SHP77 treated with DMSO at 0.1 percent for 48 hours (cell line): ENCODE data around the gene FRMD5.
"Not testable (repeated sequence)": the region's sequence is repeated elsewhere in the genome, so short reads cannot be mapped to it uniquely, and the experiment has no call there.

Experiments used
- DNase-seq: peaks from one replicate; lab custom pipeline; 2025; lab: John Stamatoyannopoulos, UW

Gene FRMD5

DNA sequence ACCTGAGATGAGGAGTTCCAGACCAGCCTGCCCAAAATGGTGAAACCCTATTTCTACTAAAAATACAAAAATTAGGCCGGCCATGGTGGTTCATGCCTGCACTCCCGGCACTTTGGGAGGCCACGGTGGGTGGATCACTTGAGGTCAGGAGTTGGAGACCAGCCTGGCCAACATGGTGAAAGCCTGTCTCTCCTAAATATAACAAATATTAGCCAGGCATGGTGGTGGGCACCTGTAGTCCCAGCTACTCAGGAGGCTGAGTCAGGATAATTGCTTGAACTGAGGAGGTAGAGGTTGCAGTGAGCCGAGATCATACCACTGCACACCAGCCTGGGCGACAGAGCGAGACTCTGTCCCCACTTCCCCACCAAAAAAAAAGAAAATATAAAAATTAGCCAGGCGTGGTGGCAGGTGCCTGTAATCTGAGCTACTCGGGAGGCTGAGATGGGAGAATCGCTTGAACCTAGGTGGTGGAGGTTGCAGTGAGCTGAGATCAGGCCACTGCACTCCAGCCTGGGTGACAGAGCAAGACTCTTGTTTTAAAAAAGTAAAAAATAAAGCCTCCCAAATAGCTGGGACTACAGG lies 364.3 kb downstream of the FRMD5 start:
- not testable (repeated sequence) for DNase-seq

DNA sequence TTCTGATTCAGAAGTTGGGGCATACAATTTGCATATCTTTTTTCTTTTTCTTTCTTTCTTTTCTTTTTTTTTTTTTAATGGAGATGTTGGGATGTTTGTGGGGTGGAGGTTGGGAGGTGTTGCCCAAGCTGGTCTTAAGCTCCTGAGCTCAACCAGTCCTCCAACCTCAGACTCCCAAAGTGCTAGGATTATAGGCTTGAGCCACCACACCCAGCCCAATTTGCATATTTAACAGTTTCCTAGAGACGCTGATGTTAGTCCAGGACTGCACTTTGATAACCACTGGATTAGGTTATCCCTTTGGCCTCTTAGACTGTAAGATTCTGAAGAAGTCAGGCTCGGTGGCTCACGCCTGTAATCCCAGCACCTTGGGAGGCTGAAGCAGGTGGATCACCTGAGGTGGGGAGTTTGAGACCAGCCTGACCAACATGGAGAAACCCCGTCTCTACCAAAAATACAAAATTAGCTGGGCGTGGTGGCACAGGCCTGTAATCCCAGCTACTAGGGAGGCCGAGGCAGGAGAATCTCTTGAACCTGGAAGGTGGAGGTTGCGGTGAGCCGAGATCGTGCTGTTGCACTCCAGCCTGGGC lies 365.0 kb downstream of the FRMD5 start:
- not testable (repeated sequence) for DNase-seq

DNA sequence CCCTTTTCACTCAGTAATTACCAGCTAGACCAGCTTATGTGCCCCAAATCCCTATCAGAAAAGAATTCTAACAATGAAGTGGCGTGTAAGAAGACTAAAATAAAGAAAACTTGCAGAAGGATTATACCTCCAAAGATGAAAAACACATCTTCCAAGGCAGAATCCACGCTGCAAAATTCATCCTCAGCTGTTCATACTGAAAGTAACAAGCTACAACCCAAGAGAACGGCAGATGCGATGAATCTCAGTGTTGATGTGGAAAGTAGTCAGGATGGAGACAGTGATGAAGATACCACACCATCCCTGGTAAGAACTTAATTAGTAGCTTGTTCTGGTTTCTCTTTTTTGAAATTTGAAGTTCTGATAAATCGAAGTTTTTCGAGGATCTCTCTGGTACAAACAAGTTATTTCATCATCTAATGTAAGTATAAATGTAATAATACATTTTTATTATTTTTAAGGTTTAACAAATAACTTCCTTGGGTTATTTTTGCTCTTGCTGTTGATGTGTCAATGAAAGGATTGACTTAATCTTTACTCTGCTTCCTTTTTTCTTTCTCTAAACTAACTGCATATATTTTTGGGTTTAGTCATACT lies 366.9 kb downstream of the FRMD5 start:
- DNase-seq, result no peak

DNA sequence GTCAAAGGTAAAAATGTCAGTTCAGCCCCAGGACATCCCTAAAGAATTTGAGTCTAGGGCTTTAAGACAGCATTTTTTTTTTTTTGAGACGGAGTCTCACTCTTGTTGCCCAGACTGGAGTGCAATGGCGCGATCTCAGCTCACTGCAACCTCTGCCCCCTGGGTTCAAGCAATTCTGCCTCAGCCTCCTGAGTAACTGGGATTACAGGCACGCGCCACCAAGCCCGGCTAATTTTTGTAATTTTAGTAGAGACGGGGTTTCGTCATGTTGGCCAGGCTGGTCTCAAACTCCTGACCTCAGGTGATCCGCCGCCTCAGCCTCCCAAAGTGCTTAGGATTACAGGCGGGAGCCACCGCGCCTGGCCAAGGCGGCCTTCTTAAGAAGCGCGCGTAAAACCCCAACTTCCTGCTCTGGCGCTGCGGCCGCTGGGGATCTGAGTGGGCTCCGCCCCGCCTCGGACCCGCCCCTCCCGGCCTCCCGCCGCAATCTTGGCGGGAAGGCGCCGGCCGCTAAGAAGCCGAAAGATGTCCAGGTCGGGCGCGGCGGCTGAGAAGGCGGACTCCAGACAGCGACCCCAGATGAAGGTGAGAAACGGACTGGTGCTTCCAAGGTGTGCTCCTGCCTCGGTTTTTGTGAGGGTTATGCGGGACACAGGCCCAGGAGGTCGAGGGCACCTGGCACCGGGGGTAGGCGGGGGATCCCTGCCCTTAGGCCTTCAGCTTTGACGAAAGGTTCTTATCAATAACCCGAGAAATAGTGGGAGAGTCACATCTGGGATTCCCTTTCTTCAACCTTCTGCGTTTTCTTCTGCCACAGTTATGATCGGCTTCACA lies 368.3 kb downstream of the FRMD5 start, which contains the start of gene WDR76:
Gene WDR76 (plus strand): TSS at position 495 of the 834 bp plus-strand sequence. CDS start 31 bp downstream, at position 526.
- DNase-seq, result peak; percentile 50

DNA sequence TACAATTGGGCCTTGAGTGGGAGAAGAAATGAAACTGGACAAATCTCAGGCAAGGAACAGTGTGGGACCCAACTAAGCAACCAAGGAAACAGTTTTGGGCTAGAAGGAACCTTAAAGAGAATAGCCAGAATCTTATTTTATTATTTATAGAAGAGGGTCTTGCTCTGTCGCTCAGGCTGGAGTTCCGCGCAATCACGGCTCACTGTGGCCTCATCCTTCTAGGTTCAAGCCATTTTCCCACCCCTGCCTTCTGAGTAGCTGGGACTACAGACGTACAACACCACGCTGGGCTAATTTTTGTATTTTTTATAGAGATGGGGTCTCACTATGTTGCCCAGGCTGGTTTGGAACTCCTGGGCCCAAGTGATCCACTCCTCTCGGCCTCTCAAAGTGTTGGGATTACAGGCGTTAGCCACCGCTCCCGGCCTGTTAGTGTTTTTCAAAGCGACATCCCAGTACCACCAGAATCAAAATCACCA lies 369.0 kb downstream of the FRMD5 start:
- DNase-seq, result no peak

DNA sequence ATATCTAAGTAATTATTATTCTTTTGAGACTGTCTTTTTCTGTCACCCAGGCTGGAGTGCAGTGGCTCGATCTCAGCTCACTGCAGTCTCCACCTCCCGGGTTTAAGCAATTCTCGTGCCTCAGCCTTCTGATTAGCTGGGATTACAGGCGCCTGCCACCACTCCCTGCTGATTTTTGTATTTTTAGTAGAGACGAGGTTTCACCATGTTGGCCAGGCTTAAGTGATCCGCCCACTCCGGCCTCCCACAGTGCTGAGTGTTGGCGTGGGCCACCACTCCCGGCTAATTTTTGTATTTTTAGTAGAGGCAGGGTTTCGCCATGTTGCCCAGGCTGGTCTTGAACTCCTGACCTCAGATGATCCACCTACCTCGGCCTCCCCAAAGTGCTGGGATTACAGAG lies 369.8 kb downstream of the FRMD5 start:
- DNase-seq, result not testable (repeated sequence)

DNA sequence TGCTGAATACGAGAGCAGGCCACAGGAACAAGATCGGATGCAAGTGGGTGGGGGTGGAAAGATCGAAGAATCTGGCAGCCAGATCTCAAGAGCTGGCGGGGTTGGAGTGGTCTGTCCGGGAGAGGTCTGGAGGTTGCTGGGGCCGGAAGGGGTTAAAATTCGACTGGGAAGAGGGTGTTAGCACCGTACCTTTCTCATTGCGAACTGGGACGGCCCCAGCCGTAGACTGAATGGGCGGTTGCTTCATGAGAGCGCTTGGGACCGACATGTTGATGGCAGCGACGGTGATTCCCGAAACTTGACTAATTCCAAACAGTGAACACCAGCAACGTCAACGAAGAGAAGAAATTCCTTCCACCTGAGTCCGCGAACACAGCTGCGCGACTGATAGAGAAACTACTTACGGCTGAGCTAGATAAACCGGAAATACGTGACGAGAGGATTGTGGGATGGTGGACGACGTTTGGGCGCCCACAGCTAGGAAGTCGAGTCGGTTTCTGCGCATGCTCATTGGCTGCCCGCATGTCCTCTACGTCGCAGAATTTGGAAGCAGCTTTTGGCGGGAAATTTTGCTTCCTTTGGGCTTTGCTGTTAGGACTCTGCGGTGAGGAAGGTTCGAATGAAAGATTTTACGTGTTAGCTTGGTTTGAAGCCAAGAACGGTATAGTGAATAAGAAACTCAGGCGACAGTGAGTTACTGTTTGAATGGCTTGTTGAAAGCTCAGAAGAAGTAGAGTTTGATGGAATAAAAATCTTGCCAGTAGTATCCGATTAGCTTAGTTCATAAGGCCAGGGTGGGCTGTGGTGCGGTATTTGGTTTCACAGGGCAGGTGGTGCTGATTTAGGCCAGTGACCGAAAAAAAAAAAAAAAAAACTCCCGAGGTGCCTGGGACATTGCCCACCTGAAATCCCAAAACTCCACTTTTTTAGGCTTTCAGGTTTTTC lies 370.5 kb downstream of the FRMD5 start, which contains the start of gene MFAP1:
Gene MFAP1 (minus strand): TSS at position 389 of the 945 bp plus-strand sequence. CDS start 121 bp downstream, at position 268.
- peak; percentile 93 for DNase-seq

DNA sequence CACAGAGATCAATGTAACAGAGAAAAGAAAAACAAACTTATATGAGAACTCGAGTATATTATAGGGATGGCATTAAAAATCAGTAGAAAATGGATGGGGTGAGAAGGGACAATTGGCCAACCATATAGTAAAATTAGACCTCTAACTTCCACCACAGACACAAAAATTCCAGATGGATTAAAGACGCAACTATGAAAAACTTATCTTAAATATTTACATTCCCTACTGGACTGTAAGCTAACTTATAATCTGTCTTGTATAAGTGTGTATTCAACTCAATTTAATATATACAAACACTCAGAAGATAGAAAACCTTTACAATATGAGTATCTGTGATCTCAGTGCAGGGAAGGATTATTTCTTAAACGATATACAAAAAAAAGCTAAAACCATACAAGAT lies 373.6 kb downstream of the FRMD5 start:
- no peak for DNase-seq
